ENCODE measurements around the gene MAN1A2. TPM values are rescaled to one million over a fixed set of nuclear protein-coding genes. Genes with fewer than 3 reads are reported as not detected.
A peak's percentile ranks its signal among the peaks of the same experiment; 100 is the strongest.
"Not testable (repeated sequence)": the region's sequence is repeated elsewhere in the genome, so short reads cannot be mapped to it uniquely, and the experiment has no call there.

Gene MAN1A2
- total RNA-seq, 1 experiment from 2014 or later, result 74.2 TPM

DNA sequence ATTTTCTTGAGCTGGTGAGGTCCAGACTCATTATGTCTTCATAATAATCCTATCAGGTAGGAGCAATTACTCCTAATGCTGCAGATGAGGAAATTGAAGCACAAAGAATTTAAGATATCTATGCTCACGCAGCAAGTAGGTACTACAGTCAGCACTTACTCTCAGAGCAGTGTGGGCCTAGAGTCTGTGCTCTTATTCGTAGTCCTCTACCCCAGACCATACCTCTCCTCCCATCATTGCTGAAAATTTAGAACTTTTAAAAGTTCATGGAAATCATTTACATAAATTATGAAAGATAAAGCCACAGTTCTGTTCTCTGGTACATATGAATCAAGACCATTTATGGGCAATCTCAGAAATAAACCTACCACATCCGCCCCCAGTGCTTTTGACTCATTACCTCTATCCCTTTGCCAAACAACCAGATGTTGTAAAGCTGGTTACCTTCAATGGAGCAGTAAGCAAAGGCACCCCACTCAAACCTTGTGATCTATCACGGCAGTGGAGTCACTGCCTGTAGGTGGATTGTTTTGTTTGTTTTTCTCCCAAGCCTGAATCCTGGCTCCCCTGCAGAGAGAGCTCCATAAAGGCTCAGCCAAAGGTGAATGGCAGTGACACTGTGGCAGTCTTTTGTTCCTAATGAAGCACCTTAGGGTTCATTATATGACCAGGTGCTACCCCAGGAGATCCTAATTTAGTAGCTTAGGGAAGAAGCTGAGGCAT is 20.9 kb upstream of the MAN1A2 start:
- Histone ChIP-seq H3K9me3 (replicated peaks) (no peaks in the 10 kb centered on the region), H3K4me1 (peaks cover 9% of the 10 kb centered on the region), H3K4me3 (no peak overlapping the region), H3K27me3 (no peaks in the 10 kb centered on the region), H3K27ac (no peak overlapping the region), H3K36me3 (no peaks in the 10 kb centered on the region)
- DNase-seq, result no peak

DNA sequence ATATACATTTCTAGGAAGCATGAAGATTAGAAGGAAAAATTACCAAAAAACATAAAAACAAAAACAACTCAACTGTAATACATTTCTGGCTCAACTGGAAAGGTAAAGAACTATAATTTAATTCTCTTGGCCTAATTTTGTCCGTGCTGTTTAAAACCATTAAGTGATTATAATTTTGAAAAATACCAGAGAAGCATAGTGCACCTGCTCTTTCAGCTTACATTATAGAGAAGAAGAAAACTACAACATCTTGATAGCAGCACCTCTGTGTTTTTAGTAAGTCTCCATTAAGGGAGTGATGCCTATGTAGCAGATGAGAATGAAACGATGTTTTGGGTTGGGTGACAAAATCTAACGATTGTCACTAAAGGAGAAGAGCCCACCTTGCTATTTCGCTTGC is 19.3 kb upstream of the MAN1A2 start:
- H3K27ac ChIP-seq, result no peak overlapping the region
- no peak for DNase-seq

DNA sequence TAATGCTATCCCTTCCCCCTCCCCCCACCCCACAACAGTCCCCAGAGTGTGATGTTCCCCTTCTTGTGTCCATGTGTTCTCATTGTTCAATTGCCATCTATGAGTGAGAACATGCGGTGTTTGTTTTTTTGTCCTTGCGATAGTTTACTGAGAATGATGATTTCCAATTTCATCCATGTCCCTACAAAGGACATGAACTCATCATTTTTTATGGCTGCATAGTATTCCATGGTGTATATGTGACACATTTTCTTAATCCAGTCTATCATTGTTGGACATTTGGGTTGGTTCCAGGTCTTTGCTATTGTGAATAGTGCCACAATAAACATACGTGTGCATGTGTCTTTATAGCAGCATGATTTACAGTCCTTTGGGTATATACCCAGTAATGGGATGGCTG is 14.6 kb upstream of the MAN1A2 start:
- not testable (repeated sequence) for H3K4me1 ChIP-seq; DNase-seq; H3K9me3 ChIP-seq (replicated peaks); H3K27me3 ChIP-seq; H3K27ac ChIP-seq; H3K4me3 ChIP-seq; H3K36me3 ChIP-seq

More for the DNA sequence above, 19.3 kb upstream of the MAN1A2 start:
- Histone ChIP-seq H3K4me3 (no peak overlapping the region), H3K4me1 (peaks cover 9% of the 10 kb centered on the region), H3K27me3 (no peaks in the 10 kb centered on the region), H3K9me3 (replicated peaks) (no peaks in the 10 kb centered on the region), H3K36me3 (no peaks in the 10 kb centered on the region)

DNA sequence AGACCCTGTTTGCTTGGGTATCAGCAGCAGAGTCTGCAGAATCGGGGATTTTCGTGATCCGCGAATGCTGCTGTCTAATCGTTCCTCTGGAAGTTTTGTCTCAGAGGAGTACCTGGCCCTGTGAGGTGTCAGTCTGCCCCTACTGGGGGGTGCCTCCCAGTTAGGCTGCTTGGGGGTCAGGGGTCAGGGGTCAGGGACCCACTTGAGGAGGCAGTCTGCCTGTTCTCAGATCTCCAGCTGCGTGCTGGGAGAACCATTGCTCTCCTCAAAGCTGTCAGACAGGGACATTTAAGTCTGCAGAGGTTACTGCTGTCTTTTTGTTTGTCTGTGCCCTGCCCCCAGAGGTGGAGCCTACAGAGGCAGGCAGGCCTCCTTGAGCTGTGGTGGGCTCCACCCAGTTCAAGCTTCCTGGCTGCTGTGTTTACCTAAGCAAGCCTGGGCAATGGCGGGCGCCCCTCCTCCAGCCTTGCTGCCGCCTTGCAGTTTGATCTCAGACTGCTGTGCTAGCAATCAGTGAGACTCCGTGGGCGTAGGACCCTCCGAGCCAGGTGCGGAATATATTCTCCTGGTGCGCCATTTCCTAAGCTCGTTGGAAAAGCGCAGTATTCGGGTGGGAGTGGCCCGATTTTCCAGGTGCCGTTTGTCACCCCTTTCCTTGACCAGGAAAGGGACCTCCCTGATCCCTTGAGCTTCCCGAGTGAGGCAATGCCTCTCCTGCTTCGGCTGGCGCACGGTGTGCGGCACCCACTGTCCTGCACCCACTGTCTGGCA is 9.2 kb upstream of the MAN1A2 start:
- H3K36me3 ChIP-seq; H3K4me1 ChIP-seq; H3K9me3 ChIP-seq (replicated peaks); DNase-seq; H3K27ac ChIP-seq; H3K4me3 ChIP-seq; H3K27me3 ChIP-seq: not testable (repeated sequence)

DNA sequence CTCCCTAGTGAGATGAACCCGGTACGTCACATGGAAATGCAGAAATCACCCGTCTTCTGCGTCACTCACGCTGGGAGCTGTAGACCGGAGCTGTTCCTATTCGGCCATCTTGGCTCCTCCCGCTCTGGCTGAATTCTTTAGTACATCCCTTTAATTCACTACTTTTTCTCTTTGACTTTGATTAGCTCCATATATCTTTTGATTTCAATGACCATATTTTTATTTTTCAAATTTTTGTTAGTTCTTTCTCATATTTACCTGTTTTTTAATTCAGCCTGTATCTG is 8.7 kb upstream of the MAN1A2 start:
- H3K4me1 ChIP-seq; H3K27ac ChIP-seq; H3K9me3 ChIP-seq (replicated peaks); H3K36me3 ChIP-seq; H3K4me3 ChIP-seq; DNase-seq; H3K27me3 ChIP-seq: not testable (repeated sequence)

DNA sequence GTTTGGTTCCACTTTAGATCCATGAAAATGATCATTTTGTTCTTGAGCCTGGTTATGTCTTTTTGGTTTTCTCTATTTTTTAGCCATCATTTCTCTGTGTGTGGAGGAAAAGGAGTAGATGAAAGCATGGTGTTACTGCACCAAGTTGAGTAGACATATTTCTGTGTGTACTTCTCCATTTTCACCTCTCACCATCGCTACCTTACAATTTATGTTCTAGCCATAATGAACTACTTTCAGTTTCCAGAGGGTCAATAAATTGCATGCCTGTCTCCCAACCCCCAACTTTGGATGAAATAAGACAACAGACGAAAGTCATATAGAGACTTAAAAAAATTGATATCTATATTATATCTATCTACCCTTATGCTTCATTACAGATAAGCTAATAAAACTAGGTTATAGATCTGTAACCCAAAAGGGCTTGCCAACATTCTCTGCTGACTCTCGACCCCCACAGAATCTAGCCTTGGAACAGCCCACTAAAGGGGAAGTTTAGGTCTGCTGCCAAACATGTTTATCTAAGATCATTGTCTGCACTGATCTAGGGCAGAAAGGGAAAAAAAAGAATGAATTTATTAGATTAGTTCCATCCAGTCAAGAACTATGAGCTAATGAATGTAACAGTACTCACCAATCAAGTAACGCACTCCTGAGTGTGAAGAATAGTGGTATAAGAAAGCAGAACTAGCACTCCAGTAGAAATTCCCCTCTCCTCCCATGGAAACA is 7.5 kb upstream of the MAN1A2 start:
- Histone ChIP-seq H3K36me3 (no peaks in the 10 kb centered on the region), H3K4me1 (no peaks in the 10 kb centered on the region)
- DNase-seq, result no peak

DNA sequence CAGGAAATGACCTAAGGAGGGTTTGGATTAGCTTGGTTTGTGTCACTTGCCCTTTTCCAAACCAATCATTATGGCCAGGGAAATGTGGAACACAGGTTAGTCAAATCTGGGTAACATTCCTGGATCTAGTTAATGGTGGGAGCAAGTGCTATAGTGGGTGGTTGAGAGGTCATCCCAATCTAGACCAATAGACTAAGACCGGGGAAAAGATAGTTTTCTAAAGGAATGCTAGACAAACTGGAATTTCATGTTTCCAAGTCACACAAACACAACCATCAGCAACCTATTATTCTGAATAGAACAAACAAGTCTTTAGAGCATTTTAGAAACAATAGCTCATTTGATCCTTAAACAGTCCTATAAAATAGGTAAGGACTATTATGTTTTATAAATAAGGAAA is 4.3 kb upstream of the MAN1A2 start:
- Histone ChIP-seq H3K4me1 (peaks cover 5% of the 10 kb centered on the region), H3K27ac (no peak overlapping the region), H3K4me3 (no peak overlapping the region), H3K9me3 (replicated peaks) (0 out of 2 replicates have a peak, but pooled peaks cover 2% of the 10 kb centered on the region), H3K36me3 (no peaks in the 10 kb centered on the region), H3K27me3 (no peaks in the 10 kb centered on the region)
- no peak for DNase-seq

More for the DNA sequence above, 7.5 kb upstream of the MAN1A2 start:
- Histone ChIP-seq H3K9me3 (replicated peaks) (0 out of 2 replicates have a peak, but pooled peaks cover 2% of the 10 kb centered on the region), H3K27ac (no peak overlapping the region), H3K27me3 (no peaks in the 10 kb centered on the region), H3K4me3 (no peak overlapping the region)

DNA sequence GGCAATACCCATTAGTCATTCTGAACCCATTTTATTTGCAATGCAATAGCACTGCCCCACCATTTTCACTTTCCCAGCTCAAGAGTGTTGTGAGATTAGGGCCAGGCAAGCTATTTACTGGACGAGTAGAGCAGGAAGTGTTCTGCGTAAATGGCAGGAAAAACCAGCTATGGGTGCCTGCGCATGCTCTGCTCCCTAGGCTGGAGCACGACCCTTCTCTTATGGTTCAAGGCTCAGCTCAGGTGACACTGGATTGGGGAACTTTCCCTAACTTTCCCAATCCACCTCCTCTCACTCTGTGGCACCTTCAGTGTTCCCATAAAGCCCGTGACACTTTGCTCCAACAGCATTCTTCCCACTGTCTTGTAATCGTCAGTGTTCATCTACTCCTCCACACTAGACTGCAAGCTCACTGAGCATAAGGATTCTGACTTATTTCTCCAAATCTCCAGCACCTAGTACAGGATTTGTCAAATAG is 3.6 kb upstream of the MAN1A2 start:
- Histone ChIP-seq H3K4me3 (no peak overlapping the region), H3K4me1 (peaks cover 5% of the 10 kb centered on the region), H3K27me3 (no peaks in the 10 kb centered on the region), H3K27ac (no peak overlapping the region), H3K36me3 (no peaks in the 10 kb centered on the region), H3K9me3 (replicated peaks) (0 out of 2 replicates have a peak, but pooled peaks cover 2% of the 10 kb centered on the region)
- DNase-seq, result no peak

DNA sequence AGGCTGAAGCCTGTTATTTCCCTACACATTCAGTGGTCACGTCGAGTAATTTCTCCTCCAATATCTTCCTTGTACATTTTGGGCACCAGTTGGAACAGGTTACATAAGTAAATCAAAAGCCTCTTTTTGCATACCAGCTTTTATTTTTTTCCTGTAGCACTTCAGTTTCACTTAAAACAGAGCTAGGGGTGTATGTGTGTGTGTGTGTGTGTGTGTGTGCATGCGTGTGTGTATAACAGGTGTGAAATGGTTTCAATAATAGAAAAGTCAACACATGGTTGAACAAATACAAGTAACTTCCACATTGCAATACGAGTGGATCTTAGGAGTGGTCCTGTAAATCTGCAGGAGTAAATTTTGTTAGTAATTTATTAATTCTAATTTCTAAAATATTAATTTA is 3.0 kb upstream of the MAN1A2 start:
- H3K4me3 ChIP-seq, result no peak overlapping the region
- H3K4me1 ChIP-seq, result peaks cover 5% of the 10 kb centered on the region
- no peak for DNase-seq
- H3K36me3 ChIP-seq, result no peaks in the 10 kb centered on the region
- H3K27me3 ChIP-seq, result no peaks in the 10 kb centered on the region
- H3K27ac ChIP-seq, result no peak overlapping the region
- 0 out of 2 replicates have a peak, but pooled peaks cover 2% of the 10 kb centered on the region for H3K9me3 ChIP-seq (replicated peaks)

DNA sequence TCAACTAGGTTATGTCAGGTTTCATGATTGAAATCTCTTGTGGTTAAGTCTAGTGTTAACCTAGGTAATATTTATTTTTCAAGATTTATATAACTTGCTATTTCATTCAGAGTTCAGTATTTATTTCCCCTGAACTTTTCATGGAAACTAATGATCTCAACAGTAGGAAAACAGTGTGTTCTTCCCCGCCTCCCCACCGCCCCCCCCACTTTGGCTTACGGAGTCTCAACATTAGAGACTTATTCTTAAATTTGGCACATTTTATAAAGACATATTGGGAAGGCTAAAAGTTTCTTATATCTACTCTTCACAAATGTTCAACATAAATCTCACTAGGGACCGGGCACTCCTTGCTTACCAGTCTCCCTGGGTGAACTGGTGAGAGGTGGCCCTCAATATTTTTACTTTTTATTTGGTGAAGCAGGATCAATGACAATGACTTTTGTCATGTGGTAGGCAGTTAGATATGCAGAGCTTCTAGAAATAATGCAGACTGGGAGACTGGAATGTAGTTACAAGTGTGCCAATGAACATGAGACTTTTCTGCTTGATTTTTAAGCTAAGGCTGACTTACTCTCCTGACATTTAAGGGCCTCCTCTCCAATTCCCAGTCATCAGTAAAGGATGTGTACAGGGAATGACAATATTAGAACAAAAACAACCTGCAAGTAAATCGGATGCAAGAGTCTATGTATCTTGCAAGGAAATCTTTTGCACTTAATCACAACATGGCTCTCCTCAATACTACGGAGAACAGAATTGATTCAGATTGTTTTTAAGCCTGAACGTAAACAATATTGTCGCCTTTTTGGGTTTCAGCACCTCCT is 1.7 kb upstream of the MAN1A2 start:
- no peak for DNase-seq
- peaks cover 5% of the 10 kb centered on the region for H3K4me1 ChIP-seq
- H3K36me3 ChIP-seq, result no peaks in the 10 kb centered on the region
- H3K27ac ChIP-seq, result peak overlapping the region; percentile 90
- H3K4me3 ChIP-seq, result peak overlapping the region; percentile 73
- H3K9me3 ChIP-seq (replicated peaks), result no peaks in the 10 kb centered on the region
- no peaks in the 10 kb centered on the region for H3K27me3 ChIP-seq

DNA sequence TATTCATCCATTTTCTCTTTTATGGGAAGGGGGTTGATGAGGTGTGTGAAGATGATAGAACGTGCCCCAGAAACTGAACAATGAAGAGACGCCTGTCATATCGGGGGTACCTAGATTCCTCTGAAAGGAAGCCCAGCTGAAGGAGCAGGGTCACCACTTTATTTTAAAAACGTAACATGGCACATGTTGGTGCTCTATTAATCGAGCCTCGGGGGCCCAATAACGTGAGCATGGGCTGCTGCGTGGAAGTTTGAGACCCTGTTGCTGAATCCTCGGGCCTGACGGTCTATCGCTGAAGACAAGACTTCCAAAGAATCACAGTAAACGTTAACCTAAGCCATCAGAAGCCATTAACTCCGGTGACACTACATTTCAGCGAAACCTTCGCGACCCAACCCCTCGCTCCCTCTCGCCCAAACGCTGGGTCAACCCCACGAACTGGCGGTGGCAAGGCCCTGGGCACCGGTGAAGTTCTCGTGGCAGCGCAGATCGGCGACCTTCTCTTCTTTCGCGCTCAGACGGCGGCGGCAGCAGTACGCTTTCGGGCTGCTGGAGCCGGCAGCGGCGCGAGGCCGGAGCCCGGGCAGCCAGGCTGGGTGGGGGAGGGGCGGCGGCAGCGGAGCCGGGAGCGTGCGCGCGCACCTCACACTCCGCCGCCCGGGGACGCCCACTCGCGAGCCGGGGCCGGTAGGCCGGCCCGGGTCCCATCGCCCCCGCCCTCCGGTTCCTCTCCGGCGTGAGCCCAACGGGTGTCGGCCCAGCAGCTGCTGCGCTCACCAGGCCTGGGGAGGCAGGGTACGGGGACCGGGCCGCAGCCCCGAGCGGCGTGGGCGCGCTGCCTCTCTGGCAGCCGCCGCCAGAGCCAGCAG is 838 bp upstream of the MAN1A2 start:
- Histone ChIP-seq H3K27ac (peak overlapping the region; percentile 90), H3K27me3 (no peaks in the 10 kb centered on the region), H3K36me3 (no peaks in the 10 kb centered on the region), H3K4me1 (peaks cover 9% of the 10 kb centered on the region), H3K9me3 (replicated peaks) (no peaks in the 10 kb centered on the region), H3K4me3 (peak overlapping the region; percentile 73)
- DNase-seq, result peak; percentile 83 to 87

DNA sequence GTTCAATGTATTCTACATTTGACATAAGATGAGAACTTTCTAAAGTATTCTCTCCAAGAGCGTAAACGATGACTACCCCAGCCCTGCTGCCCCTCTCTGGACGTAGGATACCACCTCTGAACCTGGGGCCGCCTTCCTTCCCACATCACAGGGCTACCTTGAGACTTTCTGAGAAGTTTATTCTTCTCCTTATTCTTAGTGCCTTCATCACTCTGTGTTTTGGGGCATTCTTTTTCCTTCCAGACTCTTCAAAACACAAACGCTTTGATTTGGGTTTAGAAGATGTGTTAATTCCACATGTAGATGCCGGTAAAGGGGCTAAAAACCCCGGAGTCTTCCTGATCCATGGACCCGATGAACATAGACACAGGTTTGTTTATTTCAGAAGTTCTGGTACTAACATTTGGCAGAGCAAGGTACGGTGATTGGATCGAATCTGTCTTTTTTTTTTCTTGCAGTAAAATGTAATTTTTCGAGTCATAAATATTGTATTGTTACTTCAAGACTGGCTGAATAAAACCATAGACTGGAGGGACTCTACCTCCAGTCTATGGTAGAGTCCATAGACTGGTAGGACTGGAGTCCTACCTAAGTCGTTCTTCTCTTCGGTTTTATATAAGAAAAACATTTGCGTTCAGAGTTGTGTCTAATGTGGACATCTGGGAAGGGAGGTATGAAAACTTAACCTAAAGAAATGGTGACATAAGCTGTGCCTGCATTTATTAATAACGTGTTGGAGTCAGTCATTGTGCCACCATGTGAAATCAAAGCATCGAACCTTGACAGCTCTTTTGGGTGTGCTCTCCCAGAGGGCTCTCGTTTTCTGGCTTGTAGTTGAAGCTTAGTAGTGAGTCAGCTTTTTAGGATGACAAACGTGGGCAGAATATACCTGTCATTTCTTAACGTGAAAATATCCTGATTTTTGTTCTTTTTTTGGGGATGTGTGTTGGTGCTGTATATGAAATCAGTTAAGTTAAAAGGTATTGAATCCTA is 1.2 kb downstream of the MAN1A2 start:
- peaks cover 10% of the 10 kb centered on the region for H3K4me1 ChIP-seq
- no peaks in the 10 kb centered on the region for H3K27me3 ChIP-seq
- DNase-seq, result peak in 1 of 2 experiments; percentile 56
- peak overlapping the region; percentile 90; the same call in 1 of the 2 replicates for H3K27ac ChIP-seq
- peak overlapping the region; percentile 73 for H3K4me3 ChIP-seq
- no peaks in the 10 kb centered on the region for H3K36me3 ChIP-seq
- no peaks in the 10 kb centered on the region for H3K9me3 ChIP-seq (replicated peaks)

DNA sequence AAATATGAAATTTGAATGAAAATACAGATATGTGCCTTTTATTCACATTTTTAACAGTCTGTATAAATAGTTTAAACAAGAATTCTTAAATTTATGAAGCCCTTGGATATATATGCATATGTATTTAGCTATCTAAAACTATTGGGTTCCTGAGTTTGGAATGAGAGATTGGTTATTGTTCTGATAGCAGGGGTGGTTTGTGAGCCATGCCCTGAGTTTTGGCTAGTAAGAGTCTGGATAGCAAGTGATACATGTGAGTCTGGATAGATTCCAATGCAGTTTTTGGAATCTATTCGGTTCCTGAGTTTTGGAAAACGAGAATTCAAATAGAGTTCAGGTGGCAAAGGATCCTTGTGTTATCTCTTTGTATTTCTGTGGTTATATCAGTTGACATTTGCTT is 2.8 kb downstream of the MAN1A2 start:
- peak overlapping the region; percentile 73 for H3K4me3 ChIP-seq
- no peak overlapping the region; the same call in 1 of the 2 replicates for H3K27ac ChIP-seq
- peaks cover 10% of the 10 kb centered on the region for H3K4me1 ChIP-seq
- H3K9me3 ChIP-seq (replicated peaks), result no peaks in the 10 kb centered on the region
- peak in 1 of 2 experiments; percentile 44 for DNase-seq
- no peaks in the 10 kb centered on the region for H3K36me3 ChIP-seq
- no peaks in the 10 kb centered on the region for H3K27me3 ChIP-seq
